Ovary (tissue), 9 donors: Measurements from ENCODE around the gene FZD1. TPM values are rescaled to one million over a fixed set of nuclear protein-coding genes. Genes with fewer than 3 reads are reported as not detected.

Experiments
- DNase-seq, 5 donors: peaks; one replicate each; pipeline ENCODE4 v3.0.0-alpha.2; 2019 to 2020
- H3K27ac ChIP-seq, 2 donors: fragments of 200-600 bp; one replicate each; pipeline versions ENCODE4 v1.5.1 to v1.8.0; 2019 to 2022
- H3K27me3 ChIP-seq: fragments of 200-600 bp; one replicate; pipeline ENCODE4 v1.8.0; 2022
- H3K36me3 ChIP-seq: fragments of 200-600 bp; sonication (generic); one replicate; pipeline ENCODE4 v1.5.1; 2019
- H3K4me1 ChIP-seq: one replicate; pipeline ENCODE4 v1.8.1; 2013; ENCODE audit warnings: mild to moderate bottlenecking, moderate library complexity; ENCODE audit not compliant: insufficient read depth
- H3K4me3 ChIP-seq: fragments of 200-600 bp; sonication (generic); one replicate; pipeline ENCODE4 v1.5.1; 2017
- H3K9me3 ChIP-seq, 2 donors: fragments of 200-600 bp in 1 of 2; sonication (generic) in 1 of 2; one replicate each; pipeline versions ENCODE4 v1.5.1 to v1.8.1; 2013 to 2019; ENCODE audit warnings: mild to moderate bottlenecking in 1 of 2, moderate library complexity in 1 of 2
- EP300 ChIP-seq: sonication (generic); formaldehyde crosslinking; IDR thresholded peaks from one replicate; pipeline ENCODE4 v1.6.1; 2017; ENCODE audit warnings: antibody characterized with exemption
- POLR2A ChIP-seq: fragments of 450-650 bp; IDR thresholded peaks from one replicate; pipeline ENCODE4 v1.6.1; 2017; ENCODE audit warnings: antibody characterized with exemption, mild to moderate bottlenecking, moderate library complexity
- WGBS, 3 donors: extraction: QIAGEN DNeasy Blood & Tissue Kit in 1 of 3; methylation state at CpG; one replicate each; pipeline versions ENCODE4 v1.1.5 to v1.1.7; 2013 to 2017; 5-methylcytosine and 5-hydroxymethylcytosine counted together
- intact Hi-C, 4 donors: fragments of 100-400 bp; cut with DNase I; formaldehyde crosslinking; loops; one replicate each; pipeline versions ENCODE4 v1.11.0 to v1.15.1; 2022 to 2023
- polyA plus RNA-seq, 2 donors: library from polyadenylated mRNA; stranded (reverse); fragments of 200-250 nt in 1 of 2; fragments of 350-450 nt in 1 of 2; fragmentation: Illumina TruSeq in 1 of 2; extraction: RNeasy Lipid Tissue Mini Kit (QIAGEN cat#74804) in 1 of 2; gene quantifications; one replicate each; pipeline ENCODE4 v1.2.3, GENCODE V29; 2013 to 2014
- total RNA-seq, 7 donors: library from RNA; depleted of rRNA in 2 of 7; stranded (reverse); fragments of >200 nt in 2 of 7; fragmentation: NEBNext Ultra II Directional in 3 of 7; extraction: Animal tissue kit (Norgen Biotek cat#: 25700) in 3 of 7; gene quantifications; one replicate each; pipeline versions ENCODE4 v1.1.0 to v1.2.4, GENCODE V29; 2016 to 2023
- TF ChIP-seq, protein P1 (sequence below), 3 donors: fragments of 450-650 bp in 2 of 3; fragments of 200-600 bp in 1 of 3; IDR thresholded peaks; one replicate each; pipeline versions ENCODE4 v1.5.1 to v1.8.0; 2016 to 2022; ENCODE audit warnings: antibody characterized with exemption in 3 of 3, mild to moderate bottlenecking in 1 of 3
- donor health status: DM: no; HTN: no; CAD: no; lungs with moderate emphysema.
- donor health status: DM: no; HTN: no; CAD: no.
- donor health status: Bipolar disorder and iron deficiency.
- donor health status: DM: yes; HTN: yes; CAD: no.
- donor health status: DM: no; HTN: no; CAD: no.
- donor health status: DM: yes; HTN: yes; CAD: no.

The FZD1 gene
- total and polyA plus RNA-seq, 9 donors: 11.8 to 33.6 (median 19.0) TPM

- Histone ChIP-seq H3K36me3 (no peaks in the 10 kb centered on the region), H3K27ac (peak overlapping the region in 1 of 2 donors; percentile 97), H3K4me1 (peaks cover 9% of the 10 kb centered on the region), H3K4me3 (peak overlapping the region; percentile 95), H3K9me3 (no peaks in the 10 kb centered on the region), H3K27me3 (no peaks in the 10 kb centered on the region)
- WGBS, 3 donors: 26 to 38% (median 26%) methylated on average over 43 of the region's 43 CpGs
- TF ChIP-seq POLR2A (no peak), EP300 (no peak)
- TF ChIP-seq, protein P1, sequence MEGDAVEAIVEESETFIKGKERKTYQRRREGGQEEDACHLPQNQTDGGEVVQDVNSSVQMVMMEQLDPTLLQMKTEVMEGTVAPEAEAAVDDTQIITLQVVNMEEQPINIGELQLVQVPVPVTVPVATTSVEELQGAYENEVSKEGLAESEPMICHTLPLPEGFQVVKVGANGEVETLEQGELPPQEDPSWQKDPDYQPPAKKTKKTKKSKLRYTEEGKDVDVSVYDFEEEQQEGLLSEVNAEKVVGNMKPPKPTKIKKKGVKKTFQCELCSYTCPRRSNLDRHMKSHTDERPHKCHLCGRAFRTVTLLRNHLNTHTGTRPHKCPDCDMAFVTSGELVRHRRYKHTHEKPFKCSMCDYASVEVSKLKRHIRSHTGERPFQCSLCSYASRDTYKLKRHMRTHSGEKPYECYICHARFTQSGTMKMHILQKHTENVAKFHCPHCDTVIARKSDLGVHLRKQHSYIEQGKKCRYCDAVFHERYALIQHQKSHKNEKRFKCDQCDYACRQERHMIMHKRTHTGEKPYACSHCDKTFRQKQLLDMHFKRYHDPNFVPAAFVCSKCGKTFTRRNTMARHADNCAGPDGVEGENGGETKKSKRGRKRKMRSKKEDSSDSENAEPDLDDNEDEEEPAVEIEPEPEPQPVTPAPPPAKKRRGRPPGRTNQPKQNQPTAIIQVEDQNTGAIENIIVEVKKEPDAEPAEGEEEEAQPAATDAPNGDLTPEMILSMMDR (IDR thresholded peaks at IDR 0.05): no peak
- DNase-seq: peak; percentile 44 to 66 (median 61)
- intact Hi-C loops: loop anchor here in 2 of 4 donors (10.0 kb wide), 1 partner anchor 181 kb away; no protein-coding TSS in a partner anchor
Observed at GRCh38 chr7:91266067-91266688, 1.9 kb downstream of the FZD1 start.

- Histone ChIP-seq H3K4me3 (peak overlapping the region; percentile 95), H3K36me3 (no peaks in the 10 kb centered on the region), H3K27ac (peak overlapping the region in 1 of 2 donors; percentile 97), H3K9me3 (no peaks in the 10 kb centered on the region), H3K4me1 (peaks cover 9% of the 10 kb centered on the region), H3K27me3 (no peaks in the 10 kb centered on the region)
- 12 to 29% (median 25%) methylated on average over 20 of the region's 20 CpGs for whole genome bisulfite sequencing, 3 donors
- TF ChIP-seq, protein P1 (IDR thresholded peaks at IDR 0.05): no peak
- no peak for TF ChIP-seq POLR2A
- no peak for TF ChIP-seq EP300
- peak in 1 of 5 donors; percentile 15 for DNase-seq
- intact Hi-C loops: loop anchor here in 2 of 4 donors (10.0 kb wide), 1 partner anchor 182 kb away; no protein-coding TSS in a partner anchor
Observed at GRCh38 chr7:91266689-91267090, 2.5 kb downstream of the FZD1 start.

- Histone ChIP-seq H3K36me3 (no peaks in the 10 kb centered on the region), H3K27ac (peak overlapping the region in 1 of 2 donors; percentile 97), H3K27me3 (no peaks in the 10 kb centered on the region), H3K4me3 (peak overlapping the region; percentile 95), H3K4me1 (peaks cover 9% of the 10 kb centered on the region), H3K9me3 (no peaks in the 10 kb centered on the region)
- intact Hi-C loops: loop anchor here in 2 of 4 donors (10.0 kb wide), 1 partner anchor 183 kb away; no protein-coding TSS in a partner anchor
- 12 to 28% (median 12%) methylated on average over 29 of the region's 29 CpGs for WGBS, 3 donors
- TF ChIP-seq, protein P1 (IDR thresholded peaks at IDR 0.05): no peak
- TF ChIP-seq EP300 (no peak), POLR2A (no peak)
- peak; percentile 35 to 54 (median 49) for DNase-seq
Observed at GRCh38 chr7:91267171-91267955, 3.1 kb downstream of the FZD1 start.

DNA sequence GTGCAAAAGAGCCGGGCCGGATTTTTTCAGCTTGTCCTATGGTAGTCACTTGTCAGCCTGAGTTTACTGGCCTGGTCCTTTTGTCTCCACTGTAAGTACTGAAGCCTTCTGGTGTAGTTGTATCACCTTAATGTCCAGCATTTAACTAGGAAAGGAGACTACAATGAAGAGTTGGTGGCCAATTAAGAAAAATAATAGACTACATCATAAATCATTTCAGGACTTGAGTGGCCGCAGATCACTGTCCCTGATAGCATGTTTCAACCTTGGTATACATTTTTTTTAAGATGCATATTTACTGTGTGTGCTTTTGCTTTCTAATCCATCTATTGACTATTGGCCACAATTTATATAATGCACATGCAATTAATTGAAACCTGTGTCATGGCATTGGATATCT is 6.1 kb downstream of the FZD1 start:
- TF ChIP-seq, protein P1 (IDR thresholded peaks at IDR 0.05): no peak
- no peak for TF ChIP-seq POLR2A
- TF ChIP-seq EP300: no peak
- DNase-seq: no peak
- Histone ChIP-seq H3K27me3 (no peaks in the 10 kb centered on the region), H3K4me1 (peaks cover 9% of the 10 kb centered on the region), H3K36me3 (no peaks in the 10 kb centered on the region), H3K9me3 (no peaks in the 10 kb centered on the region), H3K27ac (no peak overlapping the region), H3K4me3 (no peak overlapping the region)
- 87 to 90% (median 90%) methylated on average over 3 of the region's 3 CpGs for WGBS, 3 donors
- intact Hi-C loops: no loop called here
